GM12873 (cell line): Measurements from ENCODE around the gene NPFF.

Source experiments
- TF ChIP-seq, protein P1 (sequence below): IDR thresholded peaks from 2 replicates; pipeline ENCODE4 v1.5.1; 2012; ENCODE audit warnings: low read depth, mild to moderate bottlenecking, moderate library complexity, low read length, control low read depth; ENCODE audit not compliant: insufficient read depth; ENCODE audit errors: missing control alignments

Gene NPFF

DNA sequence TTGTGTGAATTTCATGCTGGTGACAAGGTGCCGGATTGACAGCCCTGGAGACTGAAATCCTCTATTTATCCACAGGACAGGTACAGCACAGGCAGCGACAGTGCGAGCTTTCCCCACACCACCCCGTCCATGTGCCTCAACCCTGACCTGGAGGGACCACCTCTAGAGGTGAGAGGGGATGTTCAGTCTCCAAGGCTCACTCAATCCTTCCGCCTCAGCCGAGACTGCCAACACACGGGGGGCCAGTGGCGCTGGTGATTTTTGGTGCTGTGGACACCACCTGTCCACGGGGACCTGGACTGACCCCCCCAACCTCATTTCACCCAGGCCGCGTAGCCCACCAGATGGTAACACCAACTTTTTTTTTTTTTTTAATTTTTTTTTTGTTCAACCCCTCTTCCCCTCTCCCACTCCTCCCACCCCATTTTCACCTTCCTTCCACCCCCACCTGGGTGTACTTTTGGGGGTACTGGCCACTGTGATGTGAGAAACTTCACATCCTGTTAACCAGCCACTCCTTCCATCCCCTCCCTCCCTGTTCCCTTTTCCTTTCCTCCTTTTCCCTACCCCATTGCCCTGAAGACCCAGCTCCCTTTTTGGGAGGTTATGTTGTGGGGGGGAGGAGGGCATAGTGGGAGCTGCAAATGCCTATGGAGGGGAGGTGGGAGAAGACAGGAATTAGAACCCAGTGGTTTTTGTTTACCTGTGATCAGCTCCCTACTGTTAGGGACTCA is 42.4 kb downstream of the NPFF start:
- TF ChIP-seq, protein P1, sequence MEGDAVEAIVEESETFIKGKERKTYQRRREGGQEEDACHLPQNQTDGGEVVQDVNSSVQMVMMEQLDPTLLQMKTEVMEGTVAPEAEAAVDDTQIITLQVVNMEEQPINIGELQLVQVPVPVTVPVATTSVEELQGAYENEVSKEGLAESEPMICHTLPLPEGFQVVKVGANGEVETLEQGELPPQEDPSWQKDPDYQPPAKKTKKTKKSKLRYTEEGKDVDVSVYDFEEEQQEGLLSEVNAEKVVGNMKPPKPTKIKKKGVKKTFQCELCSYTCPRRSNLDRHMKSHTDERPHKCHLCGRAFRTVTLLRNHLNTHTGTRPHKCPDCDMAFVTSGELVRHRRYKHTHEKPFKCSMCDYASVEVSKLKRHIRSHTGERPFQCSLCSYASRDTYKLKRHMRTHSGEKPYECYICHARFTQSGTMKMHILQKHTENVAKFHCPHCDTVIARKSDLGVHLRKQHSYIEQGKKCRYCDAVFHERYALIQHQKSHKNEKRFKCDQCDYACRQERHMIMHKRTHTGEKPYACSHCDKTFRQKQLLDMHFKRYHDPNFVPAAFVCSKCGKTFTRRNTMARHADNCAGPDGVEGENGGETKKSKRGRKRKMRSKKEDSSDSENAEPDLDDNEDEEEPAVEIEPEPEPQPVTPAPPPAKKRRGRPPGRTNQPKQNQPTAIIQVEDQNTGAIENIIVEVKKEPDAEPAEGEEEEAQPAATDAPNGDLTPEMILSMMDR: no peak

DNA sequence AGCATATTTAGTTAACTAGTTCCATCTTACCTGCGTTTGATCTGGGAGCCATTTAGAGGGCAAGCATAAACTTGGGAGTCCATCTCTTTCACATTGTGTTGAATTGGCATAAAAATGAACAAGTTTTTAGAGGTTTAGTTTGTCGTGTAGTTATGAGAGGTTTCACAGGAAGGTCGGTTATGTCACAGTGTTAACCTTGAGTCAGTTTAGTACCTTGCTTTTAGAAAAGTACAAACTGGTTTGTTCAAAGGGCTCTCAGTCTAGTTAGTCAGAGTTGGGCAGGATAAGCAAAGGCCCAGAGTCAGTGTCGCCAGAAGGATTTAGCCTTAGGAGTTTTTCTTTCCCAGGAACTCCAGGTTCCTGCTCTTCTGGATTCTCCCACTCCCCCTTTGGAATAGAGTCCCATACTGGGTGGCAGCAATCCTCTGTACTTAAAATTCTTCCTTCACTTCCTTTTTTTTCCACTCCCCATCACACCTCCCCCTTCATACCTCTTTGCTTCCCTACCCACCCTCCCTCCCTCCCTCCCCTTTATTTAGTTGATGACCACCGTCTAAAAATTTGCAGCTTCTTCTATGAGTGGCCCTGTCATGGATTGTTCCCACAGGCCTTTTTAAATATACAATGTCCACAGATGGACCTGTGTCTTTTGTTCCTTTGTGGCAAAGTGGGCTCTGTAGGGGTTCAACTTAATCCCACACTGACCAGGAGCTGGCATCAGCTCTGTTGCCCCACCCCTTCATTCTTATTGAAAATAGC is 43.3 kb downstream of the NPFF start:
- TF ChIP-seq, protein P1: no peak

DNA sequence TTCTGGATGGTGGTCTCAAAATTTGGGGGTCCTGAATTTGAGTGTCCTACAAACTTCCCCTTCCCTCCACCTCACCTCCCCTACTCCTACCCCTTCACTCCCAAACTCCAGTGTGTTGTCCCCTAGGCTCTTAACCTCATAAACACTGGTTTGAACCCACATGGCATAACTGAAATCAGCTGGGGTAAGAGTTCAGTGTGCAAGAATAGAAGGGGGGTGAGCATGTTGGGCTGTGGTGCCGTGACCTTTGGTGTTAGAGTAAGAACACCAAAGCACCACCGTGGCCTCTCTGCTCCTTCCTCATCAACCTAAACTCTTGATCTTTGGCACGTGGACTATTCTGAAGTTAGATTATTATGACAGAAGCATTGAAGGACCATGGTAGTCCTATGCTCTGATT is 44.3 kb downstream of the NPFF start:
- TF ChIP-seq, protein P1: no peak

DNA sequence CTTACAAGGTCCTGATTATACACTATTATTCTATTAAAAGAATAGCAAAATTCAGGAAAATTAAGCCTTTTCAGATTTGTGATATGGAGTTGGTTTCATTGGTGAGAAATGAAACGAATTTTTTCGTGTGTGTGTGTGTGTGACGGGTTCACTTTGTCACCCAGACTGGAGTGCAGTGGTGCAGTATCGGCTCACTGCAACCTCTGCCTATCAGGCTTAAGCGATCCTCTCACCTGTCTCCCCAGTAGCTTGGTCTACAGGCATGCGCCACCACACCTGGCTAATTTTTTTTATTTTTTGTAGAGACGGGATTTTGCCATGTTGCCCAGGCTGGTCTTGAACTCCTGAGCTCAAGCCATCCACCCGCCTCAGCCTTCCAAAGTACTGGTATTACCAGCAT is 45.7 kb downstream of the NPFF start:
- TF ChIP-seq, protein P1: no peak

DNA sequence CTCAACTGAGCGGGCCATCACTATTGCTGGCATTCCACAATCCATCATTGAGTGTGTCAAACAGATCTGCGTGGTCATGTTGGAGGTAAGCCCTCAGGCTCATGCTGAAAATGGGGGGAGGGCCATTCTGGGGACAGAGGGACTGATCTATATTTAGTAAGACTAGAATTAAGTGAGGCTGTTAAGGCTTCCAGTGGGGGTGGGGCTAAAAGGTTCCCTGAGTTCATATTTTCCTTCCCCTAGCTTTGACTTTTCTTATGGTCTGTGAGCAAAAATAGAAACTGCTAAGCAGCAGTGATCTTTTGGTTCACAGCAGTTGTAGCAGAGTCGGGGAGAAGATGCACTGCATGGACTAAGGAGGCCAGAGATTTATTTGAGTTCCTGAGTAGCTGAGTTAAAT is 46.2 kb downstream of the NPFF start:
- TF ChIP-seq, protein P1: no peak

DNA sequence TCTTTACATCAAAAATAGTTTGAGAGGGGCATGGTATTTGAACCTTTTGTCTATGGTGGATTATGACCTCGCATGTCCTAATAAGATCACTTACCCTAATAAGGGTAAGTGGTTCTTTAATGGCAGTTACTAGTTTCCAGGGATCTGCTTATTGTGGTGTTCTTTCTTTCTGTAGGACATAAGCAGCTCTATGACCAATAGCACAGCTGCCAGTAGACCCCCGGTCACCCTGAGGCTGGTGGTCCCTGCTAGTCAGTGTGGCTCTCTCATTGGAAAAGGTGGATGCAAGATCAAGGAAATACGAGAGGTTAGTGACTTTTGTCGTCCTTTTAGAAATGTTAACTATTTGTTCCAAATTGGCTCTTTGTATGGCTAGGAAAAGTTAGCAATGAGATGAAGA is 48.2 kb downstream of the NPFF start:
- TF ChIP-seq, protein P1: no peak
